Measurements from ENCODE around the gene EXOSC7. TPM values are rescaled to one million over a fixed set of nuclear protein-coding genes. Genes with fewer than 3 reads are reported as not detected.

Gene EXOSC7
- total RNA-seq, 6 donors from 2014 or later, result 35.8 to 55.5 (median 41.1) TPM

- Histone ChIP-seq H3K27ac (peak overlapping the region in 3 of 4 donors; percentile 62 to 86 (median 79)), H3K4me3 (peak overlapping the region in 3 of 4 donors; percentile 42 to 52 (median 48)), H3K27me3 (no peaks in the 10 kb centered on the region), H3K36me3 (peaks cover 0 to 7% (median 0%) of the 10 kb centered on the region in 4 donors), H3K9me3 (no peaks in the 10 kb centered on the region), H3K4me1 (peaks cover 29 to 53% (median 35%) of the 10 kb centered on the region in 4 donors)
- DNase-seq (no peak), ATAC-seq (ENCODE audit: low FRiP score in 2 of 2) (no peak)
- 71 to 76% methylated on average over 4 of the region's 4 CpGs for WGBS, 2 donors
- no peak for TF ChIP-seq CTCF (IDR thresholded peaks at IDR 0.05)
- no peak for TF ChIP-seq POLR2AphosphoS5 (IDR thresholded peaks at IDR 0.05)
- no peak for TF ChIP-seq EP300 (IDR thresholded peaks at IDR 0.05)
- TF ChIP-seq POLR2A (IDR thresholded peaks at IDR 0.05), result no peak
These were observed 51.4 kb downstream of the EXOSC7 start for GRCh38 chr3:45027441-45027840.

- Histone ChIP-seq H3K27me3 (no peaks in the 10 kb centered on the region), H3K4me1 (peaks cover 35 to 63% (median 39%) of the 10 kb centered on the region in 4 donors), H3K9me3 (no peaks in the 10 kb centered on the region), H3K4me3 (peak overlapping the region in 3 of 4 donors; percentile 42 to 52 (median 48)), H3K27ac (peak overlapping the region in 3 of 4 donors; percentile 7 to 86 (median 79)), H3K36me3 (peaks cover 0 to 10% (median 0%) of the 10 kb centered on the region in 4 donors)
- TF ChIP-seq POLR2A (IDR thresholded peaks at IDR 0.05) (no peak), CTCF (IDR thresholded peaks at IDR 0.05) (no peak), POLR2AphosphoS5 (IDR thresholded peaks at IDR 0.05) (no peak), EP300 (IDR thresholded peaks at IDR 0.05) (no peak)
- WGBS, 2 donors, result 83 to 85% methylated on average over 2 of the region's 2 CpGs
- ATAC-seq (ENCODE audit: low FRiP score in 2 of 2) (no peak), DNase-seq (no peak)
These were observed 53.2 kb downstream of the EXOSC7 start for GRCh38 chr3:45029216-45029615.

- Histone ChIP-seq H3K27me3 (no peaks in the 10 kb centered on the region), H3K4me1 (peaks cover 35 to 63% (median 39%) of the 10 kb centered on the region in 4 donors), H3K27ac (peak overlapping the region; percentile 7 to 86 (median 44)), H3K9me3 (no peaks in the 10 kb centered on the region), H3K4me3 (peak overlapping the region in 2 of 4 donors; percentile 48 to 52), H3K36me3 (peaks cover 0 to 10% (median 0%) of the 10 kb centered on the region in 4 donors)
- DNase-seq (peak in 1 of 2 donors; percentile 46), ATAC-seq (ENCODE audit: low FRiP score in 2 of 2) (peak in 1 of 2 donors; percentile 47)
- TF ChIP-seq CTCF (IDR thresholded peaks at IDR 0.05) (no peak), POLR2A (IDR thresholded peaks at IDR 0.05) (no peak), POLR2AphosphoS5 (IDR thresholded peaks at IDR 0.05) (peak; percentile 10 to 14)
- WGBS, 2 donors, result 54 to 62% methylated on average over 4 to 5 of the region's 5 CpGs
These were observed 53.6 kb downstream of the EXOSC7 start for GRCh38 chr3:45029661-45030060.

- Histone ChIP-seq H3K4me3 (no peak overlapping the region), H3K4me1 (peaks cover 36 to 63% (median 40%) of the 10 kb centered on the region in 4 donors), H3K27me3 (no peaks in the 10 kb centered on the region), H3K36me3 (peaks cover 0 to 10% (median 0%) of the 10 kb centered on the region in 4 donors), H3K9me3 (no peaks in the 10 kb centered on the region), H3K27ac (peak overlapping the region in 2 of 4 donors; percentile 79 to 86)
- TF ChIP-seq CTCF (IDR thresholded peaks at IDR 0.05), result no peak
- no peak for TF ChIP-seq POLR2A (IDR thresholded peaks at IDR 0.05)
- TF ChIP-seq POLR2AphosphoS5 (IDR thresholded peaks at IDR 0.05), result no peak
- no peak for TF ChIP-seq EP300 (IDR thresholded peaks at IDR 0.05)
- 51 to 94% methylated on average over 1 to 3 of the region's 3 CpGs for WGBS, 2 donors
- ATAC-seq (ENCODE audit: low FRiP score in 2 of 2) (no peak), DNase-seq (no peak)
These were observed 55.5 kb downstream of the EXOSC7 start for GRCh38 chr3:45031531-45031930.

GRCh38 chr3:45032113-45032512, 56.1 kb downstream of the EXOSC7 start:
- Histone ChIP-seq H3K9me3 (no peaks in the 10 kb centered on the region), H3K36me3 (peaks cover 0 to 10% (median 0%) of the 10 kb centered on the region in 4 donors), H3K4me3 (no peak overlapping the region), H3K27ac (peak overlapping the region in 2 of 4 donors; percentile 79 to 86), H3K27me3 (no peaks in the 10 kb centered on the region), H3K4me1 (peaks cover 40 to 64% (median 43%) of the 10 kb centered on the region in 4 donors)
- TF ChIP-seq POLR2AphosphoS5 (IDR thresholded peaks at IDR 0.05) (no peak), EP300 (IDR thresholded peaks at IDR 0.05) (no peak)
- DNase-seq, result no peak
- no peak for ATAC-seq (ENCODE audit: low FRiP score in 2 of 2)
- WGBS, 2 donors, result 98% methylated on average over 2 of the region's 2 CpGs
